ENCODE data around the gene MRPL36.

Gene MRPL36

DNA sequence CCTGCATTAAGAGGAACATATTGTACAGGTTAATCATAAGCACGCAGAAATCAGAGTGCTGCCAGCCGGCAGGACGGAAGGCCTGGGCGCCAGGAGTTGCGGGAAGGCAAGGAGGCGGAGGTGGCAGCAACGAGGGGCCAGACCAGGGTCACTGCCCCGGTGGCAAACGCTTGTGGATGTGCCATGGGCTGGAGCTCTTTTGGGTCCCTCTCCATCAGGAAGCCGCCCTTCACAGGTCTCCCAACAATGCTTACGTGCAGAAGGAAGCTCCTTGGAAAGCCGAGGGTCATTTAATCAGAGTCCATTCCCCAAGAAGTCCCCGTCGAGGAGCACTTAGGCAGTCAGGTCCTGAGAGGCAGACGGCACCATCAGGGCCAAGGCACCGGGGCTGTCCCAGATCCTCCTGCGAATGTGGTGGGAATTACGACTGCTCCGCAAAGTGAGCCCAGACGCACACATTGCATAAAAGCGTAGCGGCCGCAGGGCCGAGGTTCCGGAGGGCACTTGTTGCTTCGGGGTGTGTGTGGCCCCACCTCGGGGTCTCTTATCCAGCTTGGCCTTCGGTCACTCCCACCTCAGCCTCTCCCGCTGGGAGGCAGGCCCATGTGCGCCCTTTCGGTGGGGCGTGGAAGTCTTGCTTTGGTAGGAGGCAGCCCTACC lies 20.5 kb downstream of the MRPL36 start:
- POLR2A ChIA-PET: no interaction called here
- TF ChIP-seq SUZ12 (IDR thresholded peaks at IDR 0.05): no peak
- TF ChIP-seq FOXK2 (IDR thresholded peaks at IDR 0.05): no peak
- no peak for TF ChIP-seq FOXA1 (IDR thresholded peaks at IDR 0.05)
- TF ChIP-seq L3MBTL2 (conservative IDR thresholded peaks at IDR 0.05): no peak
- no peak for TF ChIP-seq ZNF384 (IDR thresholded peaks at IDR 0.05)
- no peak for TF ChIP-seq ARNT (IDR thresholded peaks at IDR 0.05)
- no peak for TF ChIP-seq CTBP1 (IDR thresholded peaks at IDR 0.05; ENCODE audit: borderline replicate concordance)
- TF ChIP-seq SP1 (IDR thresholded peaks at IDR 0.05): no peak
- TF ChIP-seq, protein P1, sequence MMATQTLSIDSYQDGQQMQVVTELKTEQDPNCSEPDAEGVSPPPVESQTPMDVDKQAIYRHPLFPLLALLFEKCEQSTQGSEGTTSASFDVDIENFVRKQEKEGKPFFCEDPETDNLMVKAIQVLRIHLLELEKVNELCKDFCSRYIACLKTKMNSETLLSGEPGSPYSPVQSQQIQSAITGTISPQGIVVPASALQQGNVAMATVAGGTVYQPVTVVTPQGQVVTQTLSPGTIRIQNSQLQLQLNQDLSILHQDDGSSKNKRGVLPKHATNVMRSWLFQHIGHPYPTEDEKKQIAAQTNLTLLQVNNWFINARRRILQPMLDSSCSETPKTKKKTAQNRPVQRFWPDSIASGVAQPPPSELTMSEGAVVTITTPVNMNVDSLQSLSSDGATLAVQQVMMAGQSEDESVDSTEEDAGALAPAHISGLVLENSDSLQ (IDR thresholded peaks at IDR 0.05): no peak
- TF ChIP-seq BHLHE40 (IDR thresholded peaks at IDR 0.05; ENCODE audit: borderline replicate concordance): no peak
- no peak for TF ChIP-seq ELF4 (IDR thresholded peaks at IDR 0.05)
- no peak for TF ChIP-seq NFRKB (IDR thresholded peaks at IDR 0.05)
- TF ChIP-seq HDGF (IDR thresholded peaks at IDR 0.05; ENCODE audit: borderline replicate concordance): no peak
- DNase-seq (ENCODE audit: extremely low spot score): no peak
- CTCF ChIA-PET: no interaction called here

DNA sequence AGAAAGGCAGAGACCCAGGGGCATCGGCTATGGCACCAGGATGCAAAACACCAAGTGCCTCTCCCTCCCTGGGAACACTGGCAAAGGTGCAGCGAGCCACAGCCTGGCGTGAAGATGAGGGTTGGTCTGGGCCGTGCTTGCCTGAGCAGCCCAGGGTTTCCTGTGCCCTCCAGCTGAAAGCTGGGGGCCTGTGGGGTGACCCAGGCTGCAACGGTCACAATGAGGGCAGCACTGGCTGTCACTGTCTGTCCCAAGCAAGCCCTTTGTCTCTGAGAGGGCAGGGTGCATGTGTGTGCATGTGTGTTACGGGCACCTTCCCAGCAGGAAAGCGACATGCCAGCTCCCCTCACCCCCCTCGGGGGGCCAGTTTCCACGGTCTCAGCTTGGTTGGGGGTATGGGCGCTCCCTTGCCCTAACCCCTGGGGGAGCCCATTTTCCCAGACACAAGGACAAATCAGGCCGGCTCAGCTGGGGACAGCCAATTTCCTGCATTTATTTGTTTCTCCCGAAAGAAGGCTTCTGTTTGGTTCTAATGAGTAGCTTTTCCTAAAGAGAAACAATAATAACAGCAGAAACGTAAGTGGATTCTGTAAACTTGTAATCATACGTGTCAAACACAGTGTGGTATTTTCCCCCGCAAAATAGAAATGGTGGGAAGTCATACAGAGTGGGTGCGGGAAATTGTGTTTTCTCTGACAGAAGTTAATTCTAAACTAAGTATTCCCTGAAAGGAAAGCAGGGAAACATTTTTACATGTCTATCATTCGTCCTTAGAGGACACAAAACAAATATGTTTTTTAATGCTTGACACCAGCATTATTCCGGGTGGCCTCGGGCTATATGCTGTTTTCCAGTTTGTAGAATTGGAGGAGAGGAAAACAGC lies 21.3 kb downstream of the MRPL36 start:
- ChIA-PET POLR2A (no interaction called here), CTCF (no interaction called here)
- no peak for DNase-seq (ENCODE audit: extremely low spot score)
- TF ChIP-seq LEF1 (IDR thresholded peaks at IDR 0.05; ENCODE audit: borderline replicate concordance) (no peak), BHLHE40 (IDR thresholded peaks at IDR 0.05; ENCODE audit: borderline replicate concordance) (no peak), ZNF384 (IDR thresholded peaks at IDR 0.05) (no peak), HDGF (IDR thresholded peaks at IDR 0.05; ENCODE audit: borderline replicate concordance) (no peak), SP1 (IDR thresholded peaks at IDR 0.05) (no peak), TARDBP (IDR thresholded peaks at IDR 0.05) (no peak), SUZ12 (IDR thresholded peaks at IDR 0.05) (no peak), FOXM1 (IDR thresholded peaks at IDR 0.05; ENCODE audit: borderline replicate concordance) (no peak), FOXA1 (IDR thresholded peaks at IDR 0.05) (no peak), ELF4 (IDR thresholded peaks at IDR 0.05) (no peak), ARNT (IDR thresholded peaks at IDR 0.05) (no peak), FOXK2 (IDR thresholded peaks at IDR 0.05) (no peak), CTBP1 (IDR thresholded peaks at IDR 0.05; ENCODE audit: borderline replicate concordance) (no peak), NFRKB (IDR thresholded peaks at IDR 0.05) (no peak), L3MBTL2 (conservative IDR thresholded peaks at IDR 0.05) (no peak)
- TF ChIP-seq, protein P1 (IDR thresholded peaks at IDR 0.05): no peak

DNA sequence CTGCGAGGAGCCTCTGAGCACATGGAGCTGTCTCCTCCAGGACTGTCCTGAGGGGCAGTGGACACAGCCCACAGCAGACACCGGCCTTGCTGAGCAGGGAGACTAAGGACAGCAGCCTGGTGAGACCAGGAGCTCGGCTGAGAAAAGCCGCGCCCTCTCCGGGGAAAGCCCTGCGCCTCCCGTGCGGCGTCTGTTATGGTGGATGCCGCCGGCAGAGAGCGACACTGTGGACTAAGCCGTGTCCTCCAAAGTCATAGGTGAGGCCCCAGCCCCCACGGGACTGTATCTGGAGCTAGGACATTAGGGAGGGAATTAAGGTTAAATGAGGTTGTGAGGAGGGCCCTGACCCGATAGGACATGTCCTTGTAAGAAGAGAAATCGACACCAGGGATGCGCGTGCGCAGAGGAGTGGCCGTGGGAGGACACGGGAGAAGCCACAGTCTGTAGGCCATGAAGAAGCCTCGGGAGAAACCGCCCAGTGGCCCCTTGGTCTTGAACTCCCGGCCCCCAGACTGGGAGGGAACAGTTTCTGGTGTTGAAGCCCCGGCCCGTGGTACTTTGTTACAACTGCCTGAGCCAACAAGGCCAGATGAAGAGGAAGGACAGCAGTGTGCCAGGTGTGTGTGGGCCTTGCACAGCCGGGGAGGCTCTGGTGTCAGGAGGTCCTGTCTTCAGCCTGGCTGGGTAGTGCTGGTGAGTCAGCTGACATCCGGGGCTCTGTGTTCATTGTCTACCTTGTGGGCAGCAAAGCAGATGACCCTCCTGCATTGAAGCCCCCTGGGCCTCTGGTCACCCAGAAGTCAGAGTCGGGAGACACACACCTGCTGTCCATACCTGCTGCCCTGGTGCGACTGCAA lies 22.1 kb downstream of the MRPL36 start:
- TF ChIP-seq ELF4 (IDR thresholded peaks at IDR 0.05) (no peak), SP1 (IDR thresholded peaks at IDR 0.05) (no peak), CTBP1 (IDR thresholded peaks at IDR 0.05; ENCODE audit: borderline replicate concordance) (no peak), FOXA1 (IDR thresholded peaks at IDR 0.05) (no peak), NFRKB (IDR thresholded peaks at IDR 0.05) (no peak), LEF1 (IDR thresholded peaks at IDR 0.05; ENCODE audit: borderline replicate concordance) (no peak), ARNT (IDR thresholded peaks at IDR 0.05) (no peak)
- TF ChIP-seq, protein P1 (IDR thresholded peaks at IDR 0.05): no peak
- no peak for DNase-seq (ENCODE audit: extremely low spot score)
- ChIA-PET CTCF (no interaction called here), POLR2A (interaction anchor here (1.6 kb wide), 1 partner anchor 23 kb away, joined by 8 read pairs; the partner anchor contains the start of genes MRPL36 and NDUFS6)

DNA sequence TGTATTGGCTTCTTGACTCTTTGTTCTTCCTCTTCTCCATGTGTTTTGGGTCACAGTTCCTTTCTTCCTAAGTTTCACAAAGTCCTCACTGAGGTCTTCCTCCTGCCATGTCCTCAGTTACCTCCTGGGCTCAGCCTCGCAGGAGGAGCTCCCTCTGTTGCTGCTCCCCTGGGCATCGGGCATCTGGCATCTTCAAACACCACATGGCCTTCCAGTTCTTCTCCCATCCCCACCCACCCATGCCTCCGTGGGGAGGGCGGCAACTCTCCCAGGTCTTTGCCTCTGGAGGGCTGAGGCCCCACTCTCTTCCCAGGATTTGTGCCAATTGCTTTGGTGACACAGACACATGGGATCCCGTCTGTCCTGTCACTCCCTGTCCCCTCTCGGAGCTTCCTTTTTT lies 22.8 kb downstream of the MRPL36 start:
- POLR2A ChIA-PET: interaction anchor here (1.6 kb wide), 1 partner anchor 24 kb away, joined by 8 read pairs; the partner anchor contains the start of genes MRPL36 and NDUFS6
- CTCF ChIA-PET: interaction anchor here (1.1 kb wide), 1 partner anchor 39 kb away, joined by 3 read pairs; no protein-coding TSS in a partner anchor
- DNase-seq (ENCODE audit: extremely low spot score): no peak
- TF ChIP-seq BHLHE40 (IDR thresholded peaks at IDR 0.05; ENCODE audit: borderline replicate concordance) (no peak), ZNF384 (IDR thresholded peaks at IDR 0.05) (no peak), FOXM1 (IDR thresholded peaks at IDR 0.05; ENCODE audit: borderline replicate concordance) (no peak), CTBP1 (IDR thresholded peaks at IDR 0.05; ENCODE audit: borderline replicate concordance) (no peak), TARDBP (IDR thresholded peaks at IDR 0.05) (no peak), FOXA1 (IDR thresholded peaks at IDR 0.05) (no peak), FOXK2 (IDR thresholded peaks at IDR 0.05) (no peak), ARNT (IDR thresholded peaks at IDR 0.05) (no peak), ELF4 (IDR thresholded peaks at IDR 0.05) (no peak)

DNA sequence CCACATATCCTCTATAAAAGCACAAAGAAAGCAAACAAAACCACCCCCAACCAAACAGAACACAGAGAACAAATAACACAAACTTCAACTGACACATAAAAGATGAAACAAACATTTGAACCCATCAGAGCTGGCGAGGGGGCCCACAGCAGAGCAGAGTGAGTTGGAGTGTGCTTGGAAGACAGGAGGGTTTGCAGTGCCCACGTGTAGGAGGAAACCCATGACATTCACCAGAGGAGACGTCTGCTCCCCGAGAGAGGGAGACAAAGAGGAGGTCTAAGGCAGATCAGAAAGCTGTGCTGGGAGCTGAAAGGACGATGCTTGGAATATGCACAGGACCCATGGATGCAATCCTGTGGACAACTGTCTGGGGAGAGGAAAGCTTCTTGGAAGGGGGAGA lies 27.0 kb downstream of the MRPL36 start:
- POLR2A ChIA-PET: interaction anchor here (1.2 kb wide), 1 partner anchor 28 kb away, joined by 5 read pairs; no protein-coding TSS in a partner anchor
- CTCF ChIA-PET: interaction anchor here (0.6 kb wide), 1 partner anchor 155 kb away, joined by 3 read pairs; no protein-coding TSS in a partner anchor
- TF ChIP-seq L3MBTL2 (conservative IDR thresholded peaks at IDR 0.05) (no peak), SUZ12 (IDR thresholded peaks at IDR 0.05) (no peak), CTBP1 (IDR thresholded peaks at IDR 0.05; ENCODE audit: borderline replicate concordance) (no peak), SP1 (IDR thresholded peaks at IDR 0.05) (no peak), ARNT (IDR thresholded peaks at IDR 0.05) (no peak), NFRKB (IDR thresholded peaks at IDR 0.05) (no peak), ELF4 (IDR thresholded peaks at IDR 0.05) (no peak), LEF1 (IDR thresholded peaks at IDR 0.05; ENCODE audit: borderline replicate concordance) (no peak), BHLHE40 (IDR thresholded peaks at IDR 0.05; ENCODE audit: borderline replicate concordance) (no peak), FOXM1 (IDR thresholded peaks at IDR 0.05; ENCODE audit: borderline replicate concordance) (no peak), FOXA1 (IDR thresholded peaks at IDR 0.05) (no peak), FOXK2 (IDR thresholded peaks at IDR 0.05) (no peak), HDGF (IDR thresholded peaks at IDR 0.05; ENCODE audit: borderline replicate concordance) (no peak), ZNF384 (IDR thresholded peaks at IDR 0.05) (no peak), TARDBP (IDR thresholded peaks at IDR 0.05) (no peak)
- TF ChIP-seq, protein P1 (IDR thresholded peaks at IDR 0.05): no peak
- DNase-seq (ENCODE audit: extremely low spot score): peak; percentile 40

Measured in HEK293T (cell line).